Activated naive CD8-positive, alpha-beta T cell treated with anti-CD3 and anti-CD28 coated beads, Interleukin-2, amount 10 ng/mL, durations not matched to agents 7 days and 5 days (primary cell): ENCODE measurements around the gene MNAT1. TPM values are rescaled to one million over a fixed set of nuclear protein-coding genes. Genes with fewer than 3 reads are reported as not detected.

Source experiments
- ATAC-seq: fragments of 150-1000 bp; cut with Tn5 transposase; one replicate; pipeline ENCODE4 v1.10.0; 2021; ENCODE audit warnings: low read depth, moderate library complexity
- POLR2A ChIA-PET: fragments of 350-600 bp; sonication (Branson Sonifier 250); formaldehyde crosslinking; loops from one replicate; lab custom pipeline; 2021; ENCODE audit warnings: antibody characterized with exemption; lab: Charles Lee
- DNase-seq: peaks from one replicate; pipeline ENCODE4 v3.0.0; 2021
- H3K27ac Mint-ChIP-seq: one replicate; pipeline ENCODE4 v1.8.0; 2022; ENCODE audit warnings: mild to moderate bottlenecking, mixed read lengths
- H3K27me3 Mint-ChIP-seq: one replicate; pipeline ENCODE4 v1.8.0; 2022; ENCODE audit warnings: mild to moderate bottlenecking, moderate library complexity, mixed read lengths
- H3K36me3 Mint-ChIP-seq: one replicate; pipeline ENCODE4 v1.8.0; 2021; ENCODE audit warnings: mild to moderate bottlenecking, mixed read lengths
- H3K4me1 Mint-ChIP-seq: one replicate; pipeline ENCODE4 v1.8.0; 2021; ENCODE audit warnings: mixed read lengths
- H3K4me3 Mint-ChIP-seq: one replicate; pipeline ENCODE4 v1.8.0; 2022; ENCODE audit warnings: mild to moderate bottlenecking, moderate library complexity, mixed read lengths
- H3K9me3 Mint-ChIP-seq: one replicate; pipeline ENCODE4 v1.8.0; 2021; ENCODE audit warnings: mixed read lengths
- total RNA-seq, 2 experiments: library from RNA; stranded (reverse); gene quantifications; one replicate each; pipeline ENCODE4 v1.2.3, GENCODE V29; 2021

The MNAT1 gene
- total RNA-seq, 2 experiments from 2014 or later: 33.5 to 33.9 TPM

DNA sequence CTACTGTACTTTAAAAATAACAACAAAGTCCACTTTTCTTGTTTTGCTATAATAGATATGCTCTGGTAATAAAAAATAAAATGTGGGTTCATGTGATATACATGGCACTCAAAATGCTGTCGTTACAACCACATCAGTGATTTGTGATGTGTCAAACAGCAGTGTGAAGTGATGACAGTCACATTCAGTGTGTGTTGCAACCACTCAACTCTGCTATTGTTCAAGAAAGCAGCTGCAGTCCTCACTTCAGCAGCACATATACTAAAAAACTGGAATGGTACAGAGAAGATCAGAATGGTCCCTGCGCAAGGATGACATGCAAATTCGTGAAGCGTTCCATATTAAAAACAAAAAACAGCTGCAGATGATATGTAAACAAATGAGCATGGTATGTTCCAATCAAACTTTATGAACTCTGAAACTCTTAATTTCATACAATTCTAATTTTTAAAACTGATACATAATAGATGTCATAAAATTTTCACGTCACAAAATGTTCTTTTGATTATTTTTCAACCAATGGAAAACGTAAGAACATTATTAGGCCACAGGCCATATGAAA lies 239.6 kb downstream of the MNAT1 start:
- Mint-ChIP-seq H3K27ac (no peak overlapping the region), H3K27me3 (no peaks in the 10 kb centered on the region), H3K36me3 (peaks cover 17% of the 10 kb centered on the region), H3K4me1 (peaks cover 8% of the 10 kb centered on the region), H3K4me3 (no peak overlapping the region), H3K9me3 (no peaks in the 10 kb centered on the region)
- POLR2A ChIA-PET: interaction anchor here (0.5 kb wide), 1 partner anchor 70 kb away, joined by 3 read pairs; no protein-coding TSS in a partner anchor
- no peak for ATAC-seq
- DNase-seq: no peak

DNA sequence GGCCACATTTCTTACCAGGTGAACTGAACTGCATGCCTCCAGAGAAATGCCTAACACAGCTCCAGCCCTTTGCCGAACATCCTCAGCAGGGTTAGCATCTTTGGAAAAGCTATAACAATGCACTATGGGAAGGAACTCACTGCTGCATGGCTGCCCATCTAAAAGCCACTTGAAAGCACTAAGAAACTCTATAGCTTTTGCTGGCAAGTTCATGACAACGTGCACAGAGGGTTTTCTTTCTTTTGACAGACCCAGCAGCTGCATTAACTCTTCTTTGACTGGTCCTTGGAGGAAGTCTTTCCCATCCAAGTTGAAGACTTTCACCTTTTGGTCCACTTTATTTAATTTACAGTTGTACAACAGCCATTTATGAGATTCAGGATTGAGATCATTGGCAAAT lies 241.0 kb downstream of the MNAT1 start:
- H3K4me1 Mint-ChIP-seq: peaks cover 15% of the 10 kb centered on the region
- H3K9me3 Mint-ChIP-seq: no peaks in the 10 kb centered on the region
- no peak for ATAC-seq
- POLR2A ChIA-PET: no interaction called here
- H3K27ac Mint-ChIP-seq: no peak overlapping the region
- no peaks in the 10 kb centered on the region for H3K27me3 Mint-ChIP-seq
- peaks cover 17% of the 10 kb centered on the region for H3K36me3 Mint-ChIP-seq
- no peak for DNase-seq
- no peak overlapping the region for H3K4me3 Mint-ChIP-seq

DNA sequence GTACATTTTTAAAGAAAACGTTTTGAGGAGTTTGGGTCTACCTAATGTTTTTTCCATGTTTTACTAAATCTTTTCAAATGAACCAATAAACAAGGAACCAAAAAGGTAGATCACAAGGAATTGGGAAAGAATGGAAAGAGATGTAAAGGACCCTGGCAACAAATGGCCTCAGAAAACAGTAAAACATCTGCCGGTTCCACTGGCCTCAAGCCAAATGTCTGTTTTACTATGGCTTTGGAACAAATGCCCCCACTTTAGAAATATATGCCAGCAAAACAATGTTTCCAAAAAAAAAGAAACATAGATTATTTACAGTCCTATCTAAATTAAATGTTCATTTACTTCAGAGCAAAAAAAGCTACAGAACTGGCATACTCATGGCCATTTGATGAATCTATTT lies 243.3 kb downstream of the MNAT1 start:
- Mint-ChIP-seq H3K27ac (no peak overlapping the region), H3K27me3 (no peaks in the 10 kb centered on the region), H3K9me3 (no peaks in the 10 kb centered on the region), H3K4me3 (no peak overlapping the region), H3K36me3 (peaks cover 14% of the 10 kb centered on the region), H3K4me1 (peaks cover 15% of the 10 kb centered on the region)
- DNase-seq (no peak), ATAC-seq (no peak)
- POLR2A ChIA-PET: no interaction called here

DNA sequence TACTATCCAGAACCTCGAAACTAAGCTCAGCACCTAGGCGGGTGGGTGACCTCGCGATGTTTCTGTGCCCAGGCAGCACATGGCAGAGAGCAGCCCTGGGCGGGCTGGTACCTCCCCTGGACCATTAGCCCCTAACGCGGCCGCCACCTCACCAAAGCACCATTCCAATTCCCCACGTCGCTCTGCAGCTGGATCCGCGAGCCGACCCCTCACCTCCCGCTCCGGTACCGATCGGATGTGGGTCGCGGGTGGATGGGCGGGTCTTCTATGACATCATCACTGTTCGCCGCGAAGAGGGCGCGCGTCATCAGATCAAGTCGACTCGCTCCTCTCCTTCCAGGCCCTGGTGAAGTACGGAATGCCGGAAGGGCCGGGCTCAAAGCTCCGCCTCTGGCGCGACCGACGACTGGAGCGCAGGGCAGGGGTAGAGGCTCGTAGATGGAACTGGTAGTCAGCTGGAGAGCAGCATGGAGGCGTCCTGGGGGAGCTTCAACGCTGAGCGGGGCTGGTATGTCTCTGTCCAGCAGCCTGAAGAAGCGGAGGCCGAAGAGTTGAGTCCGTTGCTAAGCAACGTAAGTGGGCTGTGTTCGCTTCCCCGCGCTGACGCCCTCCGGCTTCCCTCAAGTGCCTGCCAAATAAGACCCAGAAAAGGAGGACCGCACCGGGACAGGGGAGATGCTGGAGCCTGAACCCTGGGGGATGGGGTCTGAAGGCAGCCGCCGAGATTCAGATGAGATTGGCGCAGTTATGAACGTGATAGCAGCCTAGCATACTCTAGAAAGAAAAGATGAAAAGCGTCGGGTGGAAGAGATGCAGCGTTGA lies 246.5 kb downstream of the MNAT1 start, which contains the start of the genes SLC38A6 and TRMT5:
SLC38A6 (plus strand) TSS at position 435 of the 822 bp plus-strand sequence; CDS start at position 468, 33 bp downstream.
TRMT5 (minus strand) TSS at position 269 of the 822 bp plus-strand sequence; CDS start at position 163, 106 bp downstream.
- H3K27ac Mint-ChIP-seq: no peak within 1 kb of the TSS
- no peak within 1 kb of the TSS for H3K4me3 Mint-ChIP-seq
- peak; percentile 94 for DNase-seq
- H3K27me3 Mint-ChIP-seq: no peaks in the 10 kb centered on the region
- ATAC-seq: peak; percentile 90
- POLR2A ChIA-PET: interaction anchor here (0.7 to 1.2 kb wide), 3 partner anchors 324 to 890 kb away, joined by 3 to 7 read pairs (median 4); partner anchors contain the start of genes PCNX4 and PPM1A
- H3K36me3 Mint-ChIP-seq: peaks cover 10% of the 10 kb centered on the region
- no peaks in the 10 kb centered on the region for H3K9me3 Mint-ChIP-seq
- peaks cover 15% of the 10 kb centered on the region for H3K4me1 Mint-ChIP-seq

DNA sequence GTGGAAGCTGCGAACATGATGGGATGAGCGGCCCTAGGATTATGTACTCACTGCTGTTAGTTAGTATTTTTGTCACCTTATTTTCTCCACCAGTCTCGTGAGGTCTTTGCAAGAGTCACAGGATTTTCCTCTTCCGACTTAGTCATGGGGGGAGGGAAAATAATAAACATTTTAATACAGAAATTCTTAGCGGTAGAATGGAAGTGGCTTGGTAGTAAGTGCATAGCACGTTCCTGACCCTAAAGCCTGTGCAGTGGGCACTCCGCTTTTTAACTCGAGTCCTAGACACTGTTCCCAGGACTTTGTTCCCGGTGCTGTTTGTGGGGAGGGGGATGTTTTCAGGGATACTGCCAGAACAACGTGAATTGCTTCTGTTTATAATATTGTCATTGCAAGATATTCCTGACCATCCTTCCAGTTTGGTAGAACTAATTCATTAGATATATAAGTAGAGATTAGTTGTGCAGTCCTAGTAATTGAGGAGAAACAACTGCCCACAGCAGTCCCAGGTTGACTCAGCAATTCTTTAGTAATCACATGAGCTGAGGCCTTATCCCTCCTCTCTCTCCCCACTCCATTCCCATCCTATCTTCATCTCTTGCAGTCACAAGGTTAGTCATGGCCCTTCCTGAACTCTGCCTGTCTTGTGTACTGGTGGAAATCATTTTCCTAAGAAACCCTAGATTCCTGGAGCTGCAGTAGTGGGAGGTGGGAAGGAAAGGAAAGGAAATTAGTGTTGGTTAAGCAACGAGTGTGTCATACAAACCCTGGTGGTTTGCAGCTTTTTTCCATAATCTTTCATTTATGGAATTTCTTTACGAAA lies 247.3 kb downstream of the MNAT1 start:
- Mint-ChIP-seq H3K36me3 (peaks cover 7% of the 10 kb centered on the region), H3K9me3 (no peaks in the 10 kb centered on the region), H3K4me3 (no peak overlapping the region), H3K27ac (no peak overlapping the region), H3K4me1 (peaks cover 15% of the 10 kb centered on the region), H3K27me3 (no peaks in the 10 kb centered on the region)
- no peak for DNase-seq
- ATAC-seq: no peak
- POLR2A ChIA-PET: interaction anchor here (1.2 kb wide), 1 partner anchor 890 kb away, joined by 7 read pairs; the partner anchor contains the start of gene PCNX4

DNA sequence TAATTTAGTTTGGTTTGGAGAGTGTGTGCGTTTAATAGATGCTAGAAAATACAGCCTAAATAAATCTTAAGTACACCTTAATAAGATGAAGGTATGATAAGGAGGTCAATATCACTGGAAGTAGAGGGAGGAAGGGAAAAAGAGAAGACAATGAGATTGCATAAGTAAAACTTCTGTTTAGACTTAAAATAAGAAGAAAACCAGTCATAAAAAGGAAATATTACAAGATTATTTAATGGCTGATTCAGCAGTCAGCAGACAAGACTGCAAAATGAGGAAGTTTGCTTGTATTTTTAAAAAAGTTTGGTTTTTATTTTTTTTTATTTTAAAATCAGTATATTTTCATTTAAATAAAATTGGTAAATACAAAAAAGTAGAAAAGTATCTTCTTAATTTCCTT lies 249.6 kb downstream of the MNAT1 start:
- H3K27me3 Mint-ChIP-seq: no peaks in the 10 kb centered on the region
- H3K27ac Mint-ChIP-seq: no peak overlapping the region
- peaks cover 7% of the 10 kb centered on the region for H3K4me1 Mint-ChIP-seq
- ATAC-seq (no peak), DNase-seq (no peak)
- POLR2A ChIA-PET: no interaction called here
- no peaks in the 10 kb centered on the region for H3K36me3 Mint-ChIP-seq
- H3K9me3 Mint-ChIP-seq: no peaks in the 10 kb centered on the region
- H3K4me3 Mint-ChIP-seq: no peak overlapping the region

DNA sequence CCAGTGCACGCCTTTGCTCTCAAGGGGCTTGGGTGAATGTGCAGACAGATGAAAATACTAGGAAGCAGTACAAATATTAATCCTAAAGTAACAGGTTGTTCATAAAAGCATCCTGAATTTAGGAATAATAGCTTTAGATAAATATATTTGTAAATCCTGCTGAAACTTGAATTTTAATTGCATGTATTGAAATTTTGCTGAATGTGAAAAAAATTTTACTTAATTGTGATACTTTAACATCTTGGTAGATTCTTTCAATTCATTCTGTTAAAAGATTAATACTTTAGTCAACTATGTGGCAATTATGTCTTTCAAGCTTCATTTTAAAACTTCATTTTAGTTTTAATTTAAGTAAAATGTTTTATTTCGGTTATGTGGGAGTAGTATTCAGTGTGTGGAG lies 251.9 kb downstream of the MNAT1 start:
- H3K4me3 Mint-ChIP-seq: no peak overlapping the region
- H3K27me3 Mint-ChIP-seq: no peaks in the 10 kb centered on the region
- POLR2A ChIA-PET: no interaction called here
- H3K9me3 Mint-ChIP-seq: no peaks in the 10 kb centered on the region
- no peaks in the 10 kb centered on the region for H3K36me3 Mint-ChIP-seq
- no peaks in the 10 kb centered on the region for H3K4me1 Mint-ChIP-seq
- no peak for ATAC-seq
- no peak for DNase-seq
- H3K27ac Mint-ChIP-seq: no peak overlapping the region

DNA sequence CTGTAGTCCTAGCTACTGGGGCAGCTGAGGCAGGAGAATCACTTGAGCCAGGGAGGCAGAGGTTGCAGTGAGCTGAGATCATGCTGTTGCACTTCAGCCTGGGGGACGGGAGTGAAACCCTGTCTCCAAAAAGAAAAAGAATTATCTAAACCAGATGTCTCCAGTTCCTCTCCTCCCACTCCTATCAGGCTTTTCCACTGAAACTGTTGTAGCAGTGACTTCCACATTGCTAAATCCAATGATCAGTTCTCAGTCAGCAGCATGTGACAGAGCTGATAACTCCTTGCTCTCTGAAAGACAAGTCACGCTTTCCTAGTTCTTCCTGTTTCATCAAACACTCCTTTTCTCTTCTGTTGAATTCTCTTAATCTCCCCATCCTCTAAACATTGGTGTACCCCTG lies 255.0 kb downstream of the MNAT1 start:
- Mint-ChIP-seq H3K4me3 (no peak overlapping the region), H3K27ac (no peak overlapping the region), H3K9me3 (no peaks in the 10 kb centered on the region), H3K4me1 (no peaks in the 10 kb centered on the region), H3K27me3 (no peaks in the 10 kb centered on the region), H3K36me3 (no peaks in the 10 kb centered on the region)
- ATAC-seq (no peak), DNase-seq (no peak)
- POLR2A ChIA-PET: no interaction called here

DNA sequence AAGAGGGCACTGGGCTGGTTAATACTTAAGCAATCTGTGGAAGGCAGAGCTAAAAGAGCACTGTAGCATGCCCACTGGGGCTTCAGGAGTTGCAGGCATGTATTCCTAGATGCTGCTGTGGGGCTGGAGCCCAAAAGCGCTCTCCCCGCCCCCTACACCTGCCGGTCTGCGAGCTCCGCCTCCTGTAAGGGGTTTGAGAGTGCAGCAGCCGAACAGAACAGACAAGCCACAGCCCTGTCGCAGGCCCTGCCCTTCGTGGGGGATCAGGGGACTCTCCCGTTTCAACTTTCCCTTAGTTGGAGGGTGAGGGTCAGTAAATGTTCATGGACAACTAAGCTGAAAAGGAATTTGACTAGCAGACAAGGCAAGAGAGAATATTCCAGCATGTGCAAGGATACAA lies 264.1 kb downstream of the MNAT1 start:
- Mint-ChIP-seq H3K36me3 (peaks cover 2% of the 10 kb centered on the region), H3K4me3 (no peak overlapping the region), H3K27ac (no peak overlapping the region), H3K4me1 (no peaks in the 10 kb centered on the region), H3K9me3 (no peaks in the 10 kb centered on the region), H3K27me3 (no peaks in the 10 kb centered on the region)
- POLR2A ChIA-PET: no interaction called here
- ATAC-seq: no peak
- no peak for DNase-seq

DNA sequence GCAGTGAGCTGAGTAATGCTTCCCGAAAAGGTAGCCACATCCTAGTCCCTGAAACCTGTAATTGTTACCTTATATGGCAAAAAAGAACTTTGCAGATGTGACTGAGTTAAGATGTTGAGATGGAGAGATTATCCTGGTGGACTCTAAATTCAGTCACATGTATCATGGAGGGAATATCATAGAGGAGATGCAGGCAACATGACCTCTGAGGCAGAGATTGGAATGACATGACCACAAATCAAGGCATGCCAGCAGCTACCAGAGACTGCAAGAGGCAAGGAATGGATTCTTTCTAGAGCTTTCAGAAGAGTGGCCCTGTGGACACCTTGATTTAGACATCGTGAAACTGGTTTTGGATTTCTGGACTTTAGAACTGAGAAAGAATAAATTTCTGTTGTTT lies 265.0 kb downstream of the MNAT1 start:
- peaks cover 2% of the 10 kb centered on the region for H3K36me3 Mint-ChIP-seq
- POLR2A ChIA-PET: no interaction called here
- no peak overlapping the region for H3K4me3 Mint-ChIP-seq
- H3K4me1 Mint-ChIP-seq: no peaks in the 10 kb centered on the region
- no peaks in the 10 kb centered on the region for H3K27me3 Mint-ChIP-seq
- H3K9me3 Mint-ChIP-seq: no peaks in the 10 kb centered on the region
- H3K27ac Mint-ChIP-seq: no peak overlapping the region
- ATAC-seq (no peak), DNase-seq (no peak)

DNA sequence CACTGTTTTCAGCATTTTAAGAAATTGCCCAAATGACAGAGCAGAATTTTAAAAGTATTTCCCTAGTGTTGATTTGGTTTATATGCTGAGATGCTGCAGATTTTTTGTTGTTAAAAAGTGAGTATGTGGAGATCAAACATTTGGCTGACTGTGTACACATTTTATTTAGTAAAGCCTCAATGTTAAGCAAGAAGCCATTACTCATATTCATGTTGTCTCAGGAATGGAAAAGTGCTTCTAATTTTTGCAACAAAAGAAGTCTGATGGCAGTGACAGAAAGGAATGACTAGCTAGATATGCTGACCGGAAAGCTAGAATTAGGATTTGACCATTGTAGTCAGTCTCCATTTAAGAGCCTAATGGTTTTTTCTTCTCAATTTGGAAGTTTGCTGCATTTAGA lies 269.0 kb downstream of the MNAT1 start:
- ATAC-seq (no peak), DNase-seq (no peak)
- Mint-ChIP-seq H3K4me1 (no peaks in the 10 kb centered on the region), H3K36me3 (peaks cover 2% of the 10 kb centered on the region), H3K27me3 (no peaks in the 10 kb centered on the region), H3K27ac (no peak overlapping the region), H3K9me3 (no peaks in the 10 kb centered on the region), H3K4me3 (no peak overlapping the region)
- POLR2A ChIA-PET: no interaction called here

DNA sequence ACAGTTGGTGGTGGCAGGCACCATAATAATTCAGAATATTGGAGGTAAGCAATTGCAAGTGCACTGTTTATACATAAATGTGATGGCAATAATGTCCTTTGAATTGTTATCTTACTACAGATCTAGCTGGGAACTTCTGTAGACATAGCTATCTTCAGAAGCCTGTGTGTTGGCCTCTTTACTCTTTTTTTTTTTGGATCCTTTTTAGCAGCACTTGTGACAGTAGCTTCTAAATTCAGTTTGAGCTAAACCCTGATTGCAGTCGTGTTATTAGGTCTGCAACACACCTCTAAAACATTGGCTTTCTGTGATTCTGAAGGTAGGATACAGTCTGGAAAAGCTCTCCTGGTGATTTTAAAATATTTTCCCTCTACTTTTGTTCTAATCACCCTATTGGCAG lies 285.0 kb downstream of the MNAT1 start:
- Mint-ChIP-seq H3K4me3 (no peak overlapping the region), H3K27me3 (no peaks in the 10 kb centered on the region), H3K4me1 (no peaks in the 10 kb centered on the region), H3K9me3 (no peaks in the 10 kb centered on the region), H3K27ac (no peak overlapping the region), H3K36me3 (no peaks in the 10 kb centered on the region)
- DNase-seq: no peak
- ATAC-seq: no peak
- POLR2A ChIA-PET: no interaction called here
